Anterior cingulate cortex (tissue), 58 donors: Measurements from ENCODE around the gene GALNT9.

Experiments used
- DNase-seq, 58 donors: peaks; one replicate each; lab custom pipeline; 2025; lab: John Stamatoyannopoulos, UW

Gene GALNT9

GRCh38 chr12:132328282-132329029, 933 bp downstream of the GALNT9 start:
- no peak for DNase-seq

- peak in 47 of 58 donors; percentile 10 to 83 (median 59) for DNase-seq
Observed at GRCh38 chr12:132327336-132328171, 1.8 kb downstream of the GALNT9 start.

- DNase-seq = peak in 1 of 58 donors; percentile 23
Observed at GRCh38 chr12:132326646-132327045, 2.7 kb downstream of the GALNT9 start.

- no peak for DNase-seq
Observed at GRCh38 chr12:132325733-132326130, 3.7 kb downstream of the GALNT9 start.

- DNase-seq = no peak
Observed at GRCh38 chr12:132324841-132325732, 4.3 kb downstream of the GALNT9 start.

GRCh38 chr12:132324173-132324572, 5.2 kb downstream of the GALNT9 start:
- peak in 1 of 58 donors; percentile 20 for DNase-seq

- DNase-seq = peak in 6 of 58 donors; percentile 9 to 54 (median 22)
Observed at GRCh38 chr12:132323171-132324010, 6.0 kb downstream of the GALNT9 start.

- DNase-seq = no peak
Observed at GRCh38 chr12:132322206-132323132, 6.9 kb downstream of the GALNT9 start.

- no peak for DNase-seq
Observed at GRCh38 chr12:132321321-132322118, 7.9 kb downstream of the GALNT9 start.

GRCh38 chr12:132320767-132321211, 8.6 kb downstream of the GALNT9 start:
- DNase-seq = no peak

GRCh38 chr12:132319991-132320570, 9.3 kb downstream of the GALNT9 start:
- no peak for DNase-seq

GRCh38 chr12:132319359-132319950, 9.9 kb downstream of the GALNT9 start:
- no peak for DNase-seq

GRCh38 chr12:132318618-132319033, 10.8 kb downstream of the GALNT9 start:
- DNase-seq = no peak

- no peak for DNase-seq
Observed at GRCh38 chr12:132318135-132318534, 11.3 kb downstream of the GALNT9 start.

GRCh38 chr12:132317233-132317938, 12.0 kb downstream of the GALNT9 start:
- no peak for DNase-seq
